ENCODE results near the gene NTN5. TPM values are rescaled to one million over a fixed set of nuclear protein-coding genes. Genes with fewer than 3 reads are reported as not detected.

The NTN5 gene
- total and polyA plus RNA-seq, 9 of the 15 experiments (the other 6 are each of a cell fraction or from before 2014, with no cell fraction given) = not detected

GRCh38 chr19:48623556-48624066, 49.2 kb downstream of the NTN5 start (continued):
- TF ChIP-seq, protein P1, sequence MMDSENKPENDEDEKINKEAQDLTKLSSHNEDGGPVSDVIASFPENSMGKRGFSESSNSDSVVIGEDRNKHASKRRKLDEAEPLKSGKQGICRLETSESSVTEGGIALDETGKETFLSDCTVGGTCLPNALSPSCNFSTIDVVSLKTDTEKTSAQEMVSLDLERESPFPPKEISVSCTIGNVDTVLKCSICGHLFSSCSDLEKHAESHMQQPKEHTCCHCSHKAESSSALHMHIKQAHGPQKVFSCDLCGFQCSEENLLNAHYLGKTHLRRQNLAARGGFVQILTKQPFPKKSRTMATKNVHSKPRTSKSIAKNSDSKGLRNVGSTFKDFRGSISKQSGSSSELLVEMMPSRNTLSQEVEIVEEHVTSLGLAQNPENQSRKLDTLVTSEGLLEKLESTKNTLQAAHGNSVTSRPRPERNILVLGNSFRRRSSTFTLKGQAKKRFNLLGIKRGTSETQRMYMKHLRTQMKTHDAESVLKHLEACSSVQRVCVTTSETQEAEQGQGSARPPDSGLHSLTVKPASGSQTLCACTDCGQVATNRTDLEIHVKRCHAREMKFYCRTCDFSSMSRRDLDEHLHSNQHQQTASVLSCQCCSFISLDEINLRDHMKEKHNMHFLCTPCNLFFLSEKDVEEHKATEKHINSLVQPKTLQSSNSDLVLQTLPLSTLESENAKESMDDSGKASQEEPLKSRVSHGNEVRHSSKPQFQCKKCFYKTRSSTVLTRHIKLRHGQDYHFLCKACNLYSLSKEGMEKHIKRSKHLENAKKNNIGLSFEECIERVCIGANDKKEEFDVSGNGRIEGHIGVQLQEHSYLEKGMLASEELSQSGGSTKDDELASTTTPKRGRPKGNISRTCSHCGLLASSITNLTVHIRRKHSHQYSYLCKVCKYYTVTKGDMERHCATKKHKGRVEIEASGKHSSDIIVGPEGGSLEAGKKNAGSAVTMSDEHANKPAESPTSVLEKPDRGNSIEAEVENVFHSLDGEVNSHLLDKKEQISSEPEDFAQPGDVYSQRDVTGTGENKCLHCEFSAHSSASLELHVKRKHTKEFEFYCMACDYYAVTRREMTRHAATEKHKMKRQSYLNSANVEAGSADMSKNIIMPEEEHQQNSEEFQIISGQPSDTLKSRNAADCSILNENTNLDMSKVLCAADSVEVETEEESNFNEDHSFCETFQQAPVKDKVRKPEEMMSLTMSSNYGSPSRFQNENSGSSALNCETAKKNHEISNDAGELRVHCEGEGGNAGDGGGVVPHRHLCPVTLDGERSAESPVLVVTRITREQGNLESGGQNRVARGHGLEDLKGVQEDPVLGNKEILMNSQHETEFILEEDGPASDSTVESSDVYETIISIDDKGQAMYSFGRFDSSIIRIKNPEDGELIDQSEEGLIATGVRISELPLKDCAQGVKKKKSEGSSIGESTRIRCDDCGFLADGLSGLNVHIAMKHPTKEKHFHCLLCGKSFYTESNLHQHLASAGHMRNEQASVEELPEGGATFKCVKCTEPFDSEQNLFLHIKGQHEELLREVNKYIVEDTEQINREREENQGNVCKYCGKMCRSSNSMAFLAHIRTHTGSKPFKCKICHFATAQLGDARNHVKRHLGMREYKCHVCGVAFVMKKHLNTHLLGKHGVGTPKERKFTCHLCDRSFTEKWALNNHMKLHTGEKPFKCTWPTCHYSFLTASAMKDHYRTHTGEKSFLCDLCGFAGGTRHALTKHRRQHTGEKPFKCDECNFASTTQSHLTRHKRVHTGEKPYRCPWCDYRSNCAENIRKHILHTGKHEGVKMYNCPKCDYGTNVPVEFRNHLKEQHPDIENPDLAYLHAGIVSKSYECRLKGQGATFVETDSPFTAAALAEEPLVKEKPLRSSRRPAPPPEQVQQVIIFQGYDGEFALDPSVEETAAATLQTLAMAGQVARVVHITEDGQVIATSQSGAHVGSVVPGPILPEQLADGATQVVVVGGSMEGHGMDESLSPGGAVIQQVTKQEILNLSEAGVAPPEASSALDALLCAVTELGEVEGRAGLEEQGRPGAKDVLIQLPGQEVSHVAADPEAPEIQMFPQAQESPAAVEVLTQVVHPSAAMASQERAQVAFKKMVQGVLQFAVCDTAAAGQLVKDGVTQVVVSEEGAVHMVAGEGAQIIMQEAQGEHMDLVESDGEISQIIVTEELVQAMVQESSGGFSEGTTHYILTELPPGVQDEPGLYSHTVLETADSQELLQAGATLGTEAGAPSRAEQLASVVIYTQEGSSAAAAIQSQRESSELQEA (IDR thresholded peaks at IDR 0.05; ENCODE audit: low read depth) = no peak
- TF ChIP-seq HIVEP1 (CRISPR knock-in tag; IDR thresholded peaks at IDR 0.05) (no peak), CREB3 (tag; conservative IDR thresholded peaks at IDR 0.05; ENCODE audit: low read depth) (0 out of 2 replicates have a peak, but pooled peaks have one; percentile 30)
- TF ChIP-seq, protein P2, sequence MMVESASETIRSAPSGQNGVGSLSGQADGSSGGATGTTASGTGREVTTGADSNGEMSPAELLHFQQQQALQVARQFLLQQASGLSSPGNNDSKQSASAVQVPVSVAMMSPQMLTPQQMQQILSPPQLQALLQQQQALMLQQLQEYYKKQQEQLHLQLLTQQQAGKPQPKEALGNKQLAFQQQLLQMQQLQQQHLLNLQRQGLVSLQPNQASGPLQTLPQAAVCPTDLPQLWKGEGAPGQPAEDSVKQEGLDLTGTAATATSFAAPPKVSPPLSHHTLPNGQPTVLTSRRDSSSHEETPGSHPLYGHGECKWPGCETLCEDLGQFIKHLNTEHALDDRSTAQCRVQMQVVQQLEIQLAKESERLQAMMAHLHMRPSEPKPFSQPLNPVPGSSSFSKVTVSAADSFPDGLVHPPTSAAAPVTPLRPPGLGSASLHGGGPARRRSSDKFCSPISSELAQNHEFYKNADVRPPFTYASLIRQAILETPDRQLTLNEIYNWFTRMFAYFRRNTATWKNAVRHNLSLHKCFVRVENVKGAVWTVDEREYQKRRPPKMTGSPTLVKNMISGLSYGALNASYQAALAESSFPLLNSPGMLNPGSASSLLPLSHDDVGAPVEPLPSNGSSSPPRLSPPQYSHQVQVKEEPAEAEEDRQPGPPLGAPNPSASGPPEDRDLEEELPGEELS (CRISPR knock-in tag; IDR thresholded peaks at IDR 0.05; ENCODE audit: borderline replicate concordance) = 0 out of 2 replicates have a peak, but pooled peaks have one; percentile 54
- TF ChIP-seq, protein P3, sequence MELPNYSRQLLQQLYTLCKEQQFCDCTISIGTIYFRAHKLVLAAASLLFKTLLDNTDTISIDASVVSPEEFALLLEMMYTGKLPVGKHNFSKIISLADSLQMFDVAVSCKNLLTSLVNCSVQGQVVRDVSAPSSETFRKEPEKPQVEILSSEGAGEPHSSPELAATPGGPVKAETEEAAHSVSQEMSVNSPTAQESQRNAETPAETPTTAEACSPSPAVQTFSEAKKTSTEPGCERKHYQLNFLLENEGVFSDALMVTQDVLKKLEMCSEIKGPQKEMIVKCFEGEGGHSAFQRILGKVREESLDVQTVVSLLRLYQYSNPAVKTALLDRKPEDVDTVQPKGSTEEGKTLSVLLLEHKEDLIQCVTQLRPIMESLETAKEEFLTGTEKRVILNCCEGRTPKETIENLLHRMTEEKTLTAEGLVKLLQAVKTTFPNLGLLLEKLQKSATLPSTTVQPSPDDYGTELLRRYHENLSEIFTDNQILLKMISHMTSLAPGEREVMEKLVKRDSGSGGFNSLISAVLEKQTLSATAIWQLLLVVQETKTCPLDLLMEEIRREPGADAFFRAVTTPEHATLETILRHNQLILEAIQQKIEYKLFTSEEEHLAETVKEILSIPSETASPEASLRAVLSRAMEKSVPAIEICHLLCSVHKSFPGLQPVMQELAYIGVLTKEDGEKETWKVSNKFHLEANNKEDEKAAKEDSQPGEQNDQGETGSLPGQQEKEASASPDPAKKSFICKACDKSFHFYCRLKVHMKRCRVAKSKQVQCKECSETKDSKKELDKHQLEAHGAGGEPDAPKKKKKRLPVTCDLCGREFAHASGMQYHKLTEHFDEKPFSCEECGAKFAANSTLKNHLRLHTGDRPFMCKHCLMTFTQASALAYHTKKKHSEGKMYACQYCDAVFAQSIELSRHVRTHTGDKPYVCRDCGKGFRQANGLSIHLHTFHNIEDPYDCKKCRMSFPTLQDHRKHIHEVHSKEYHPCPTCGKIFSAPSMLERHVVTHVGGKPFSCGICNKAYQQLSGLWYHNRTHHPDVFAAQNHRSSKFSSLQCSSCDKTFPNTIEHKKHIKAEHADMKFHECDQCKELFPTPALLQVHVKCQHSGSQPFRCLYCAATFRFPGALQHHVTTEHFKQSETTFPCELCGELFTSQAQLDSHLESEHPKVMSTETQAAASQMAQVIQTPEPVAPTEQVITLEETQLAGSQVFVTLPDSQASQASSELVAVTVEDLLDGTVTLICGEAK (IDR thresholded peaks at IDR 0.05) = peak; percentile 57
- TF ChIP-seq, protein P3 (CRISPR knock-in tag; IDR thresholded peaks at IDR 0.05) = no peak
